BLaER1 treated with 17β-estradiol and CSF1 and Interleukin-3, amounts not matched to agents 10 nM and 100 nM (cell line): ENCODE results near the gene PPP2R2B.

Source experiments
- H3K27ac ChIP-seq, 11 experiments: shearing (Covaris generic); formaldehyde crosslinking; 2 replicates each; pipeline ENCODE4 v1.8.1; 2022
- H3K27me3 ChIP-seq, 11 experiments: shearing (Covaris generic); formaldehyde crosslinking; 2 replicates each; pipeline ENCODE4 v1.8.1; 2022
- H3K36me3 ChIP-seq, 11 experiments: shearing (Covaris generic); formaldehyde crosslinking; 2 replicates each; pipeline ENCODE4 v1.8.1; 2022
- H3K4me1 ChIP-seq, 10 experiments: shearing (Covaris generic); formaldehyde crosslinking; 2 replicates each; pipeline ENCODE4 v1.8.1; 2022
- H3K4me2 ChIP-seq, 11 experiments: shearing (Covaris generic); formaldehyde crosslinking; 2 replicates each; pipeline ENCODE4 v1.8.1; 2022
- H3K4me3 ChIP-seq, 10 experiments: shearing (Covaris generic); formaldehyde crosslinking; 2 replicates each; pipeline ENCODE4 v1.8.1; 2022
- H3K9ac ChIP-seq, 11 experiments: shearing (Covaris generic); formaldehyde crosslinking; 2 replicates each; pipeline ENCODE4 v1.8.1; 2022
- H3K9me3 ChIP-seq, 11 experiments: shearing (Covaris generic); formaldehyde crosslinking; replicated peaks in 1 of 11; 2 replicates each; pipeline ENCODE4 v1.8.1; 2022
- H4K20me1 ChIP-seq, 11 experiments: shearing (Covaris generic); formaldehyde crosslinking; 2 replicates each; pipeline ENCODE4 v1.8.1; 2022
- Cebpa-rat ChIP-seq, 11 experiments: shearing (Covaris generic); IDR thresholded peaks; 2 replicates each; pipeline ENCODE4 v1.8.1; 2022

Gene PPP2R2B

DNA sequence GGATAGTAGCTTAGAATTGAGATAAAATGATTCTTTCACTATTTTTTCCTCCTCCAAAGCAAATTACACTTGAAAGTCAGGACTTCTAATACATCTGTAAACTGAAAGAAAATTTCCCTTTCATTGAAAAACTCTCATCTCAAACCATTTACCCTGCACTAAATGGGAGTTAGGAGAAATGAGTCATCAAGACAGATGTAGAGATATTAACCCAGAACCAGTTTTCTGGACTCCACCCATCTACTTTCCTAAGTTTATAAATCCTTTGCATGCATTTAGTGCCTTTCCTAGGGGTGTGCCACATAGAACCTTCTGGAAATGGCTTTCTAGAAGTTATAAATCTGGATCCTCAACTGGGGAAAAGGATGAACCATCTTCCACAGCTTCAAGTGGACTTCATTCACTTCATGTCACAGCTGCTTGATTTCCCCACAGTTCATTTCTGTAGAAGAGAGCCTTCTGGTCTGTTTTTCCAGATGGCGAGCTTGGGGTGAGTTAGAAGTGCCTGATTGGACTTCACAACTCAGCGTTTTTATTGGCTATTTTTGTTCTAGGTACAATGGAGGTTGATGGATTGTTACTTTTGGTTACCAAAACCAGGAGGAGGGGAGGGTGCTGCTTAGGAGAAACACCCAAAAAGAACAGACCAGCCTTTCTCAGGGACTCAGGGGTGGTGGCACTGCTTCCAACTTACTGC lies 290.1 kb downstream of the PPP2R2B start:
- no peak for TF ChIP-seq Cebpa-rat (IDR thresholded peaks at IDR 0.05)
- no peaks in the 10 kb centered on the region for H4K20me1 ChIP-seq
- H3K27ac ChIP-seq, result no peak overlapping the region
- H3K36me3 ChIP-seq, result no peaks in the 10 kb centered on the region
- no peak overlapping the region for H3K9ac ChIP-seq
- H3K4me3 ChIP-seq, result no peak overlapping the region
- no peaks in the 10 kb centered on the region for H3K4me1 ChIP-seq
- no peaks in the 10 kb centered on the region for H3K27me3 ChIP-seq
- H3K4me2 ChIP-seq, result no peak overlapping the region
- H3K9me3 ChIP-seq, result no peaks in the 10 kb centered on the region

DNA sequence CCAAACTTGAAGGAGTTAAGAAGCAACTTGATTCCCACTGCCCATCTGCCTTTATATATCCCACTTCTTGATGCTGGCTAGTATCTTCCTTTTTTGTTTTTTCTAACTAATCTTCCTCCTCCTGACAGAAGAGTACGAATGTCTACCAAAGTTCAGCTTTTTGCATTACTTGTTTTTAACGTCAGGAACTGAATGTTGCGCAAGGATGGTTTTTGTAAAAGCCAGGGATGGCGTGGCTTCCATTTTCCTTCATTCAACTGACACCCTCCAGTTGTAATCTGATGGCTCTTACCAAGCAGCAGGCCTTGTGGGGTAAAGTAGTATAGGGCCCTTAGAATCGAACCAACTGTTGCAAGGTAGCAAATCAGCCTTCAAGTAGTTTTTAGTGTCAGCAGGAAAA lies 291.8 kb downstream of the PPP2R2B start:
- Histone ChIP-seq H3K9me3 (no peaks in the 10 kb centered on the region), H3K4me2 (no peak overlapping the region), H3K4me3 (no peak overlapping the region), H3K36me3 (no peaks in the 10 kb centered on the region), H3K9ac (no peak overlapping the region), H3K27ac (no peak overlapping the region), H4K20me1 (no peaks in the 10 kb centered on the region; a peak in 1 of 22 replicates), H3K4me1 (no peaks in the 10 kb centered on the region), H3K27me3 (no peaks in the 10 kb centered on the region)
- TF ChIP-seq Cebpa-rat (IDR thresholded peaks at IDR 0.05), result peak in 6 of 11 experiments; percentile 34 to 67 (median 44); a peak in 7 of 22 replicates

DNA sequence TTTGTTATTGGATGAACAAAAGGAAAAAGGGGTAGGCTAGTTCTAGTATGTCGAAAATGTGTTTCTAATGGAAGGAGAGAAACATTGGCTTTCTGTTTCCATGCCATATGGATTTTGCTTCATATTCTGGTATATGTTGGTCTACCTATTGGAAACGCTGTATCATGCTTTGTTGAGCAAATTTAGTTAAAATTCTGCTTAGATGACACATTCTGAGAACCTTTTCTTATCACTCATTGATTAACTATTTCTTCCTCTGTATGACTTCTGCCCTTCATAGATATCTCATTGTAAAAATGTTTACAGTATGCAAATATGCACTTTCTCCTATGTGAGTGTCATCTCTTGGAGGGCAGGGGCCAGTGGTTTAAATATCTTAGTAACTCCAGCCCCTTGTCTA lies 293.8 kb downstream of the PPP2R2B start:
- H3K9ac ChIP-seq, result no peak overlapping the region
- no peaks in the 10 kb centered on the region for H3K36me3 ChIP-seq
- H3K27ac ChIP-seq, result no peak overlapping the region
- H3K4me1 ChIP-seq, result no peaks in the 10 kb centered on the region
- no peaks in the 10 kb centered on the region; a peak in 1 of 22 replicates for H4K20me1 ChIP-seq
- no peak for TF ChIP-seq Cebpa-rat (IDR thresholded peaks at IDR 0.05)
- H3K9me3 ChIP-seq, result no peaks in the 10 kb centered on the region
- no peak overlapping the region for H3K4me3 ChIP-seq
- no peaks in the 10 kb centered on the region for H3K27me3 ChIP-seq
- H3K4me2 ChIP-seq, result no peak overlapping the region

DNA sequence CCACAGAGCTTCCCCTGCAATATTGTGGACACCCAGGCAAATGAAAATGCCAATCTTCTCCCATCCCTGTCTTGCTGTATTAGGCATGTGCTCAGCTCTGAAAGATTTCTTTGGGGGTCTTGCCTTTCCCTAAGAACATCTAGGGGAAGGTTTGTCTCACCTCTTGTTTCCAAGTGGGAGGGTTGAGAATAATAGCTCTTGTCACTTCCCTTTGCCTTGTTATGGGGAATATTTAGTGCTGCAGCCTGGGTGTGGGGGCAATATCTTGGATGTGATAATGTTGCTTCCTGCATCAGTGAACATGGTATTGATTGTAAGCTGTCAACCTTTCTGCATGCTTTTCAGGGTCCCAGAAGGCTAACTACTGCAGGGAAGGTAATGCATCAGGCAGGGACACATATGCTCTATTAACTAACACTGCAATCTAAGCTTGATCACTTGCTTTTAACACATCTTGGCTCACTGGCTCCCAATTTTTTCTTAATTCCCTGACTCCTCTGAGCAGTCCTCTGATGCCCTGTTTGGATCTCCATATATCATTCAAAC lies 296.4 kb downstream of the PPP2R2B start:
- TF ChIP-seq Cebpa-rat (IDR thresholded peaks at IDR 0.05), result no peak
- Histone ChIP-seq H4K20me1 (no peaks in the 10 kb centered on the region; a peak in 1 of 22 replicates), H3K4me2 (no peak overlapping the region), H3K4me1 (no peaks in the 10 kb centered on the region), H3K27ac (no peak overlapping the region), H3K9me3 (0 out of 22 replicates have a peak, but pooled peaks cover 0 to under 1% (median 0%) of the 10 kb centered on the region in 11 experiments), H3K9ac (no peak overlapping the region), H3K27me3 (no peaks in the 10 kb centered on the region), H3K4me3 (no peak overlapping the region), H3K36me3 (no peaks in the 10 kb centered on the region)

DNA sequence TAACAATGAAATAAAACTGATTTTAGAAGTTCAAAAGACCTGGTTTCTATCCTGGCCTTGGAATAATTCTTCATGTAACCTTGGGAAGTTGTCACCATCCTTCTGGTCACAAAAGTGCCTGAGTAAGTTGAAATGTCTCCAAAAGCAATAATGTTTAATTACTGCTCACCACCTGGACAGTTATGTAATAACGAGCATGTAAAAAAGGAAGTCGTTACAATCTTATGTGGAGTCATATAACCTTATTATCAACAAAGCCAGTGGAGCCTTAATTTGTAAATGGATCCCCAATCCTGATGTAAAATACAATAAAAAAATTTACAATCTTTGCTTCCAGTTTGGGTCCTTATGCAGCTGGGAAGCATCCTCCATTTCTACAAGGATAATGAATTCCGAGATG lies 298.3 kb downstream of the PPP2R2B start:
- Histone ChIP-seq H3K9me3 (peaks cover 7 to 20% (median 13%) of the 10 kb centered on the region in 11 experiments), H3K27ac (no peak overlapping the region), H3K36me3 (no peaks in the 10 kb centered on the region), H3K27me3 (no peaks in the 10 kb centered on the region), H3K4me3 (no peak overlapping the region), H4K20me1 (no peaks in the 10 kb centered on the region; a peak in 1 of 22 replicates), H3K9ac (no peak overlapping the region), H3K4me1 (no peaks in the 10 kb centered on the region), H3K4me2 (no peak overlapping the region)
- TF ChIP-seq Cebpa-rat (IDR thresholded peaks at IDR 0.05), result no peak

DNA sequence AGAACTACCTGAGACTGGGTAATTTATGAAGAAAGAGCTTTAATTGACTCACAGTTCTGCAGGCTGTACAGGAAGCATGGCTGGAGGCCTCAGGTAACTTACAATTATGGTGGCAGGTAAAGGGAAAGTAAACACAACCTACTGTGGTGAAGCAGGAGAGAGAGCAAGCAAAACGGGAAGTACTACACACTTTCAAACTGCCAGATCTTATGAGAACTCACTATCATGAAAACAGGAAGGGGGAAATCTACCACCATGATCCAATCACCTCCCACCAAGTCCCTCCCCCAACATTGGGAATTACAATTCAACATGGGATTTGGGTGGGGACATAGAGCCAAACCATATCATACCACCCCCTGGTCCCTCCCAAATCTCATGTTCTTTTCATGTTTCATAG lies 303.8 kb downstream of the PPP2R2B start:
- H3K9me3 ChIP-seq, result peaks cover 17 to 34% (median 24%) of the 10 kb centered on the region in 11 experiments
- no peaks in the 10 kb centered on the region for H3K36me3 ChIP-seq
- H3K27me3 ChIP-seq, result no peaks in the 10 kb centered on the region
- no peak overlapping the region for H3K4me2 ChIP-seq
- no peak overlapping the region for H3K27ac ChIP-seq
- no peak overlapping the region for H3K9ac ChIP-seq
- H4K20me1 ChIP-seq, result no peaks in the 10 kb centered on the region
- H3K4me1 ChIP-seq, result no peaks in the 10 kb centered on the region
- no peak overlapping the region for H3K4me3 ChIP-seq
- no peak for TF ChIP-seq Cebpa-rat (IDR thresholded peaks at IDR 0.05)

DNA sequence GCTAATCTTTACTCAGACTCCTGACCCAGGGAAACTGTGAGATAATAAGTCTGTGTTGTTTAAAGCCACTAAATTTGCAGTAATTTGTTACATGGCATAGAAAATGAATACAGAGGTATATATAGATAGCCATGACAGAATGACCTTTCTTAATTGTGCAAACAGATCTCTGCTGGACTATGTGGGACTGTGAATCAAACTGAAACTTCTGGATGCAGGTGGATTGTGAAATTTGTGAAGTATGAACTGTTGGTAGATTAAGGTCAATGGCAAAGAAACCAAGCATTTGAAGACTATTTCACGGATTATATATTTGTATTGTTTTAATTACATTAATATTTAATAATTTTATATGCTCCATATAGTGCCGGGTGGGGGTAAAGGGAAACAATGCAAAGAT lies 310.4 kb downstream of the PPP2R2B start:
- no peak for TF ChIP-seq Cebpa-rat (IDR thresholded peaks at IDR 0.05)
- Histone ChIP-seq H3K27ac (no peak overlapping the region), H3K9ac (no peak overlapping the region), H3K36me3 (no peaks in the 10 kb centered on the region), H3K4me1 (no peaks in the 10 kb centered on the region), H4K20me1 (no peaks in the 10 kb centered on the region), H3K4me2 (no peak overlapping the region), H3K9me3 (no peaks in the 10 kb centered on the region; a peak in 1 of 22 replicates), H3K27me3 (no peaks in the 10 kb centered on the region), H3K4me3 (no peak overlapping the region)

DNA sequence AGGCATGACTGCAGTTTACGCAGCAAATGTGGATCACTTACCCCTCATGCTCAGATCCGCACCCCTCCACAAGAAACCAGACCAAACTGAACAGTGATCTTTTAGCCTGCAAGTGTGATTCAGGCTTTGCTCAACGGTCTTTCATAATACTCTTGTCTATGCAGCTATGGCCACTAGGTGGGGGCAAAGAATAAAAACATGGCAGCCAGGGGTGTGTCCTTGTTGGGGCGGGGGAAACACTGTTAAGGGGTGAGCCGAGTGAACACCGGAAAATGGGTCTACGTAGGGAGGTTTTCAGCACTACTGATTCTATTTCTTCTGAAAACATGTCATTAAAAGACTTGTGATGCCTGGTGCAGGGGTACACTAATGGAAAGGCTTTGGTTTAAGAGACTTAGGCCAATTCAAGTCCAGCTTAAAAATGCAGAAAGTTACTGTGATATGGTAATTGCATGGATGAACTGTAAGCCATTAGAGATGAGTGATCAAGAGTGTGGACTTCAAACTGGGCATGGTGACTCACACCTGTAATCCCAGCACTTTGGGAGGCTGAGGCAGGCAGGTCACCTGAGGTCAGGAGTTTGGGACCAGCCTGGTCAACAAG lies 312.7 kb downstream of the PPP2R2B start:
- TF ChIP-seq Cebpa-rat (IDR thresholded peaks at IDR 0.05), result no peak
- no peaks in the 10 kb centered on the region for H3K36me3 ChIP-seq
- no peak overlapping the region for H3K9ac ChIP-seq
- H3K4me3 ChIP-seq, result no peak overlapping the region
- H3K4me2 ChIP-seq, result no peak overlapping the region
- H3K27me3 ChIP-seq, result no peaks in the 10 kb centered on the region
- no peaks in the 10 kb centered on the region for H3K4me1 ChIP-seq
- H4K20me1 ChIP-seq, result no peaks in the 10 kb centered on the region
- H3K27ac ChIP-seq, result no peak overlapping the region
- H3K9me3 ChIP-seq, result no peaks in the 10 kb centered on the region; a peak in 1 of 22 replicates

DNA sequence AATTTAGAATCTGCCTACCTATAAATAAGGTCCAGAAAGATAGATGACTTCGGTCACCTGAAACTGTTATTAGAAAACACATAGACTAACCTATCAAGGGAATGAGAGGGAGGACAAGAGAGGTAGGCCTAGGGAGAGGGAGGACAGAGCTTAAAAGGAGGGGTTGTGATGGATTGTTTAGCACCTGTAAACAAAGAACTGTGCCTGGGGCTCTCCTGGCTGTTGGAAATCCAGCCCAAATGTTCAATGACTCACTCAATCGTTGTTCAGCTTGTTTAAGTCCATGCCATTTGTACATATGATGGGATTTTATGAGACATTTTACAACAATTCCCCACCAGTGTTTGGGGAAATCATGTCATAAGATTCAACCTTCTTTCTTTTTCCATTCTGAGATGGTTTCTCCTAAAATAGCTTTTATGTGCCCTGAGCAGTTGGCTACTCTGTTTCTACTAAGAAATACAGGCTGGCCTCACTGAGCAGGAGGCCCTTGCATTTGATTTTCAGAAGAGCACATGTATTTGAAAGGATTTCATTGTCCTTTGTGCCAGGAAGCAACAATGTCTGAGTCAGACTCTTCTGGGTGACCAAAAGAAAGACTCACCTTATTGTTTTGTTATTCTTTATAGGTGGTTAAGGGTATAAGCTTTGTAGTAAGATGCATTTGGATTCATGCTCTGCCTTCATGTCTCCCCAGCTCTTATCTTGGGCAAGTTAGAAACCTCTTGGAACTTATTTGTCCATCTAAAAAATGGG lies 314.4 kb downstream of the PPP2R2B start:
- Histone ChIP-seq H4K20me1 (no peaks in the 10 kb centered on the region), H3K4me2 (no peak overlapping the region), H3K4me3 (no peak overlapping the region), H3K9me3 (no peaks in the 10 kb centered on the region), H3K27ac (no peak overlapping the region), H3K36me3 (no peaks in the 10 kb centered on the region), H3K4me1 (peaks cover 0 to 5% (median 0%) of the 10 kb centered on the region in 10 experiments; a peak in 1 of 20 replicates), H3K27me3 (no peaks in the 10 kb centered on the region), H3K9ac (no peak overlapping the region)
- no peak for TF ChIP-seq Cebpa-rat (IDR thresholded peaks at IDR 0.05)
